ENCODE measurements around the gene MCC.

The MCC gene

DNA sequence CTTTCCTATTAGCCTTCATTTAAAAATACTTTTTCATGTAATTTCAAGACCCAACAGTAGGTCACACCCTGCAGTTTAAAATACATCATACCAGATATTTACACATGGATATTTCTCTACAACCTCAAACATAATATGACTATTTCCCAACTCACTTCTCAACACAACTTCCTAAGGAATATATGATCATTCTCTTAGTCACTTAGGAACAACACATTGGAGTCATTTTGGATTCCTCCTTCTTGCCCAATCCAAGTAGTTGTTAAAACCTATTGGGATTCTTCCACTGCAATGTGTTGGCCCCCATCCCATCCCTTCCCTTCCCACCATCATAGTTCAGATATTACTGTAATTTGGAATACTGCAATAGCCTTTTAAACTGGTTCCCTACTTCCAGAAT is 366.2 kb downstream of the MCC start:
- H3K4me1 ChIP-seq (ENCODE audit: control insufficient read depth, insufficient read depth, low read length): peaks cover 23% of the 10 kb centered on the region
- CTCF ChIA-PET: no interaction called here

DNA sequence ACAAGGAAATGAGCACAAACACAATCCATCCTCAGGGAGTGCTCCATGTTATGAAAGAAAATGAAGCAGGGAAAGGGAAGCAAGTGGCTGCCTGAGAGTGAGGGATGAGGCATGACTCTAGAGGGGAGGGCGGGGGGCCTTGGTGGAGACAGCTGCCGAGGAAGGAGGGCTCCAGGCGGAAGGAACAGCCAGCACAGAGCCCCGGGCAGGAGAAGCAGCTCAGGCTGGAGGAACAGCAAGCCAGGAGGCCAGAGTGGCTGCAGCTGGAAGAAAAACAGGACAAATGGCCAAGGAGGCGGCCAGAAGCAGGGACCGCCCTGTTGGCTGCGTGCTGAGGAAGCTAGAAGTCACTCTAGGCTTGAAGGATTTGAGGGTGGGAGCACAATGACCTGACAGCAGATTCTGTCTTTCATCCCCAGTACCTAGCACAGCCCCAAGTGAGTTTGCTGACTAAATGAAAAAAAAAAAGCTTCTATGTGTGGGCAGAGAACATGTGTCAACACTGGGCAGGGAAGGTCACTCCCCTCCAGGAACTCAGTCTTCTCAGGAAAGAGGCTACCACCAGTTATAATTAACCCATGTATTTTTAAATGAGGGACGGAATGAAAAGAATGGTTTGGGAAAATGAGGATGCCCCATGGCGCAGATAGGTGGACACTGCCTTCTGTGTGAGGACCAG is 368.9 kb downstream of the MCC start:
- TF ChIP-seq SP2 (tag by site-specific recombination; IDR thresholded peaks at IDR 0.05): no peak
- TF ChIP-seq ZNF341 (tag by site-specific recombination; IDR thresholded peaks at IDR 0.05; ENCODE audit: low read depth): peak; percentile 99
- peak; percentile 40 for TF ChIP-seq ZFHX2 (tag by site-specific recombination; conservative IDR thresholded peaks at IDR 0.05)
- TF ChIP-seq EGR2 (tag by site-specific recombination; IDR thresholded peaks at IDR 0.05; ENCODE audit: low read depth): peak; percentile 45; the same call in 1 of the 2 replicates
- H3K27ac ChIP-seq (ENCODE audit: extremely low read depth, low read depth, low read length): no peak overlapping the region
- CTCF ChIA-PET: no interaction called here
- POLR2A ChIA-PET: interaction anchor here (0.5 kb wide), 1 partner anchor 83 kb away, joined by 3 read pairs; no protein-coding TSS in a partner anchor
- no peaks in the 10 kb centered on the region for H3K9me3 ChIP-seq (ENCODE audit: control insufficient read depth, insufficient read depth, low read depth, low read length)
- no peak overlapping the region for H3K4me3 ChIP-seq (ENCODE audit: low read depth, low read length)
- H3K4me1 ChIP-seq (ENCODE audit: control insufficient read depth, insufficient read depth, low read length): peaks cover 14% of the 10 kb centered on the region
- peaks cover 0 to 6% of the 10 kb centered on the region in 2 experiments; a peak in 1 of 3 replicates for H3K36me3 ChIP-seq (ENCODE audit: control insufficient read depth in 2 of 2, insufficient read depth in 1 of 2, low read length in 2 of 2)

More for the DNA sequence above, 366.2 kb downstream of the MCC start:
- H3K36me3 ChIP-seq (ENCODE audit: control insufficient read depth in 2 of 2, insufficient read depth in 1 of 2, low read length in 2 of 2): peaks cover 0 to 3% of the 10 kb centered on the region in 2 experiments; a peak in 1 of 3 replicates
- POLR2A ChIA-PET: no interaction called here
- no peak overlapping the region for H3K4me3 ChIP-seq (ENCODE audit: low read depth, low read length)
- no peaks in the 10 kb centered on the region for H3K9me3 ChIP-seq (ENCODE audit: control insufficient read depth, insufficient read depth, low read depth, low read length)
- TF ChIP-seq ZNF629 (tag by site-specific recombination; IDR thresholded peaks at IDR 0.05) (no peak), ZNF416 (tag by site-specific recombination; IDR thresholded peaks at IDR 0.05) (no peak), ZNF350 (tag by site-specific recombination; IDR thresholded peaks at IDR 0.05) (no peak), ZNF366 (tag by site-specific recombination; conservative IDR thresholded peaks at IDR 0.05) (no peak), ZBTB21 (tag by site-specific recombination; IDR thresholded peaks at IDR 0.05) (no peak), SALL2 (tag by site-specific recombination; IDR thresholded peaks at IDR 0.05; ENCODE audit: borderline replicate concordance) (no peak), ZNF155 (tag by site-specific recombination; IDR thresholded peaks at IDR 0.05) (no peak)
- H3K27ac ChIP-seq (ENCODE audit: extremely low read depth, low read depth, low read length): no peak overlapping the region

DNA sequence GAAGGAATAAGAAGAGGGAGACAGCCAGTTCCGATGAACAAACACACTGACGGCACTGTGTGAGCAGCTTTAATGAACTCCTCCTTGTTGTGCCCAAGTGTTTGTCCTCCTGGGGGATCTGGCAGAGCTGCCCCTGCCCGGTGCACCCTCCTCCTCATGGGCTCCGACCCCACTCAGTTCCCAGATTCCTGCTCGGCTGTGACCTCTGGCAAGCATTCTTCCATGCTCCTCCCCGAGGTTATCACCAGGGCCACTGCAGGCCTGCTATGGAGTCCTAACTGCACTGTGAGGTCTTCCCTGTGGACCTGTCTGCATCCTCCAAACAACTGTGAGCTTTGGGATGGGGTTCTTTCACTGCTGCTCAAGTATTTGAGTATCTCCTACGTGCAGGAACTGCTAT is 369.5 kb downstream of the MCC start:
- Histone ChIP-seq H3K36me3 (ENCODE audit: control insufficient read depth in 2 of 2, insufficient read depth in 1 of 2, low read length in 2 of 2) (peaks cover 0 to 6% of the 10 kb centered on the region in 2 experiments; a peak in 1 of 3 replicates), H3K27ac (ENCODE audit: extremely low read depth, low read depth, low read length) (no peak overlapping the region), H3K4me3 (ENCODE audit: low read depth, low read length) (no peak overlapping the region), H3K4me1 (ENCODE audit: control insufficient read depth, insufficient read depth, low read length) (peaks cover 10% of the 10 kb centered on the region; the same call in 1 of the 2 replicates), H3K9me3 (ENCODE audit: control insufficient read depth, insufficient read depth, low read depth, low read length) (no peaks in the 10 kb centered on the region)
- no peak for TF ChIP-seq OSR2 (tag by site-specific recombination; IDR thresholded peaks at IDR 0.05)
- no peak for TF ChIP-seq BCL11B (tag by site-specific recombination; IDR thresholded peaks at IDR 0.05; ENCODE audit: low read depth)
- ChIA-PET CTCF (no interaction called here), POLR2A (no interaction called here)

DNA sequence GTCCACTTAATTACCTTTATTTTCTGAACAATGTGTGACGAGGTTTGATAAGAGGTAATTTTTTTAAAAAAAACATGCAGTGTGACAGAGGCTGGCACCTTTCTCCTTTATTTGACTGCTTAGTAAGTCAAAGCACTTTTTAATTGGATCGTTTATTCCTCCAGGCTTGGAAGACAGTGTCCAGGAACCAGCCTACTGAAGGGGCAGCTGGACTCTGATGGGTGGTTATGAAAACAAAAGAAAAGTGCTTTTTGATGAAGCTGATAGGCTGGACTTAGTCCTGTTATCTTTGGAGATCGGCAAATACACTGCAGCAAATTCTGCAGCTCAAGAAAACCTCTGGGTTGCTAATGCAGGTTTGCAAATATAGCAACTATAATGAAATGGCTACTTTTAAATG is 370.0 kb downstream of the MCC start:
- H3K36me3 ChIP-seq (ENCODE audit: control insufficient read depth in 2 of 2, insufficient read depth in 1 of 2, low read length in 2 of 2): peaks cover 0 to 6% of the 10 kb centered on the region in 2 experiments; a peak in 1 of 3 replicates
- H3K4me3 ChIP-seq (ENCODE audit: low read depth, low read length): no peak overlapping the region
- POLR2A ChIA-PET: no interaction called here
- H3K9me3 ChIP-seq (ENCODE audit: control insufficient read depth, insufficient read depth, low read depth, low read length): no peaks in the 10 kb centered on the region
- H3K27ac ChIP-seq (ENCODE audit: extremely low read depth, low read depth, low read length): no peak overlapping the region
- CTCF ChIA-PET: interaction anchor here (0.6 kb wide), 1 partner anchor 212 kb away, joined by 3 read pairs; no protein-coding TSS in a partner anchor
- peaks cover 10% of the 10 kb centered on the region; the same call in 1 of the 2 replicates for H3K4me1 ChIP-seq (ENCODE audit: control insufficient read depth, insufficient read depth, low read length)
- no peak for TF ChIP-seq ZNF133 (tag by site-specific recombination; IDR thresholded peaks at IDR 0.05)
- TF ChIP-seq PRDM1 (tag by site-specific recombination; IDR thresholded peaks at IDR 0.05): no peak
- no peak for TF ChIP-seq ZNF223 (tag by site-specific recombination; IDR thresholded peaks at IDR 0.05)
- no peak for TF ChIP-seq ZNF391 (tag by site-specific recombination; IDR thresholded peaks at IDR 0.05; ENCODE audit: borderline replicate concordance, low read depth)
- TF ChIP-seq, protein P1, sequence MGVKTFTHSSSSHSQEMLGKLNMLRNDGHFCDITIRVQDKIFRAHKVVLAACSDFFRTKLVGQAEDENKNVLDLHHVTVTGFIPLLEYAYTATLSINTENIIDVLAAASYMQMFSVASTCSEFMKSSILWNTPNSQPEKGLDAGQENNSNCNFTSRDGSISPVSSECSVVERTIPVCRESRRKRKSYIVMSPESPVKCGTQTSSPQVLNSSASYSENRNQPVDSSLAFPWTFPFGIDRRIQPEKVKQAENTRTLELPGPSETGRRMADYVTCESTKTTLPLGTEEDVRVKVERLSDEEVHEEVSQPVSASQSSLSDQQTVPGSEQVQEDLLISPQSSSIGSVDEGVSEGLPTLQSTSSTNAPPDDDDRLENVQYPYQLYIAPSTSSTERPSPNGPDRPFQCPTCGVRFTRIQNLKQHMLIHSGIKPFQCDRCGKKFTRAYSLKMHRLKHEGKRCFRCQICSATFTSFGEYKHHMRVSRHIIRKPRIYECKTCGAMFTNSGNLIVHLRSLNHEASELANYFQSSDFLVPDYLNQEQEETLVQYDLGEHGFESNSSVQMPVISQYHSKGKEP (tag by site-specific recombination; IDR thresholded peaks at IDR 0.05): peak; percentile 20; the same call in 1 of the 2 replicates
- TF ChIP-seq, protein P2, sequence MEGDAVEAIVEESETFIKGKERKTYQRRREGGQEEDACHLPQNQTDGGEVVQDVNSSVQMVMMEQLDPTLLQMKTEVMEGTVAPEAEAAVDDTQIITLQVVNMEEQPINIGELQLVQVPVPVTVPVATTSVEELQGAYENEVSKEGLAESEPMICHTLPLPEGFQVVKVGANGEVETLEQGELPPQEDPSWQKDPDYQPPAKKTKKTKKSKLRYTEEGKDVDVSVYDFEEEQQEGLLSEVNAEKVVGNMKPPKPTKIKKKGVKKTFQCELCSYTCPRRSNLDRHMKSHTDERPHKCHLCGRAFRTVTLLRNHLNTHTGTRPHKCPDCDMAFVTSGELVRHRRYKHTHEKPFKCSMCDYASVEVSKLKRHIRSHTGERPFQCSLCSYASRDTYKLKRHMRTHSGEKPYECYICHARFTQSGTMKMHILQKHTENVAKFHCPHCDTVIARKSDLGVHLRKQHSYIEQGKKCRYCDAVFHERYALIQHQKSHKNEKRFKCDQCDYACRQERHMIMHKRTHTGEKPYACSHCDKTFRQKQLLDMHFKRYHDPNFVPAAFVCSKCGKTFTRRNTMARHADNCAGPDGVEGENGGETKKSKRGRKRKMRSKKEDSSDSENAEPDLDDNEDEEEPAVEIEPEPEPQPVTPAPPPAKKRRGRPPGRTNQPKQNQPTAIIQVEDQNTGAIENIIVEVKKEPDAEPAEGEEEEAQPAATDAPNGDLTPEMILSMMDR (tag by site-specific recombination; IDR thresholded peaks at IDR 0.05): no peak
- TF ChIP-seq ZFP3 (tag by site-specific recombination; IDR thresholded peaks at IDR 0.05; ENCODE audit: low read depth): no peak
- no peak for TF ChIP-seq HOXA7 (CRISPR knock-in tag; IDR thresholded peaks at IDR 0.05; ENCODE audit: borderline replicate concordance)
- no peak for TF ChIP-seq ZNF596 (tag by site-specific recombination; IDR thresholded peaks at IDR 0.05)
- TF ChIP-seq, protein P3, sequence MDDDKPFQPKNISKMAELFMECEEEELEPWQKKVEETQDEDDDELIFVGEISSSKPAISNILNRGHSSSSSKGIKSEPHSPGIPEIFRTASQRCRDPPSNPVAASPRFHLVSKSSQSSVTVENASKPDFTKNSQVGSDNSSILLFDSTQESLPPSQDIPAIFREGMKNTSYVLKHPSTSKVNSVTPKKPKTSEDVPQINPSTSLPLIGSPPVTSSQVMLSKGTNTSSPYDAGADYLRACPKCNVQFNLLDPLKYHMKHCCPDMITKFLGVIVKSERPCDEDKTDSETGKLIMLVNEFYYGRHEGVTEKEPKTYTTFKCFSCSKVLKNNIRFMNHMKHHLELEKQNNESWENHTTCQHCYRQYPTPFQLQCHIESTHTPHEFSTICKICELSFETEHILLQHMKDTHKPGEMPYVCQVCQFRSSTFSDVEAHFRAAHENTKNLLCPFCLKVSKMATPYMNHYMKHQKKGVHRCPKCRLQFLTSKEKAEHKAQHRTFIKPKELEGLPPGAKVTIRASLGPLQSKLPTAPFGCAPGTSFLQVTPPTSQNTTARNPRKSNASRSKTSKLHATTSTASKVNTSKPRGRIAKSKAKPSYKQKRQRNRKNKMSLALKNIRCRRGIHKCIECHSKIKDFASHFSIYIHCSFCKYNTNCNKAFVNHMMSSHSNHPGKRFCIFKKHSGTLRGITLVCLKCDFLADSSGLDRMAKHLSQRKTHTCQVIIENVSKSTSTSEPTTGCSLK (tag by site-specific recombination; IDR thresholded peaks at IDR 0.05): no peak
